ENCODE data around the gene PBX1. TPM values are rescaled to one million over a fixed set of nuclear protein-coding genes. Genes with fewer than 3 reads are reported as not detected.

PBX1 gene
- total RNA-seq, 4 donors from 2014 or later, result 33.3 to 61.8 (median 56.2) TPM

- ATAC-seq (ENCODE audit: low FRiP score) (no peak), DNase-seq (ENCODE audit: low spot score) (no peak)
- TF ChIP-seq CTCF (IDR thresholded peaks at IDR 0.05), result no peak
Measured at GRCh38 chr1:164692420-164692819, 133.4 kb downstream of the PBX1 start.

- no peak for TF ChIP-seq CTCF (IDR thresholded peaks at IDR 0.05)
- ATAC-seq (ENCODE audit: low FRiP score) (no peak), DNase-seq (ENCODE audit: low spot score) (no peak)
Measured at GRCh38 chr1:164693564-164694359, 134.8 kb downstream of the PBX1 start.

GRCh38 chr1:164694505-164694904 lies 135.5 kb downstream of the PBX1 start:
- no peak for DNase-seq (ENCODE audit: low spot score)
- TF ChIP-seq CTCF (IDR thresholded peaks at IDR 0.05), result no peak
- no peak for ATAC-seq (ENCODE audit: low FRiP score)

DNA sequence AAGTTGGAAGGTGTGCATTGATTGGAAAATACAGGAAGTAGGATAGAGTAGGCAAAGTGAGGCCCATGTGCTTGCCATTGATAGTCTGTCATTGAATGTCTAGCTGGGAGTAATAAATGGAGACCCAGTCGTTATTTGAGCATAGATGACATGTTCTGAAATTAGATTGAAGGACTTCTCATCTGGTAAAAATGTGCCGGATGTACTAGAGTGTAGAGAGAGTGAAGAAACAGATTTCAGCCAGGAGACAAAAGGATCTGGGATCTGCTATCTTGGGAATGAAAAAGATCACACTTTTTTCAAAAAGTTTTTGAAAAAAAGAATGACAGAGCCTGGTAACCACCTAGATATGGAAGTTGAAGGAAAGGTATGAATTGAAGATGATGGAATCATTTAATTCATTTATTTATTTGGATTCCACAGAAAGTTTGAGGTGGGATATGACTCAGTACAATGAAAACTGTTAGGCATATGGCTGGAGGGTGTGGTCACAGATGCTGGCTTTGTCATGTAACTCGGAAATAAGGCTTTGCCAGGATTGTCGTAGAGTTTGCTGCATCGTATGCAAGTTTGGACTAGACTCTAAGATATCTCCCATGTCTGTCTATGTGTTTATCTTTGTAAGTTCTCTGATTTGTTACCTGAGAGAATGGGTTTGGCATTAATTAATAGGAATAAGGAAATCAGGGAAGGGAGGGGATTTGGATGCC lies 137.1 kb downstream of the PBX1 start:
- ATAC-seq (ENCODE audit: low FRiP score), result no peak
- no peak for TF ChIP-seq CTCF (IDR thresholded peaks at IDR 0.05)
- DNase-seq (ENCODE audit: low spot score), result no peak

DNA sequence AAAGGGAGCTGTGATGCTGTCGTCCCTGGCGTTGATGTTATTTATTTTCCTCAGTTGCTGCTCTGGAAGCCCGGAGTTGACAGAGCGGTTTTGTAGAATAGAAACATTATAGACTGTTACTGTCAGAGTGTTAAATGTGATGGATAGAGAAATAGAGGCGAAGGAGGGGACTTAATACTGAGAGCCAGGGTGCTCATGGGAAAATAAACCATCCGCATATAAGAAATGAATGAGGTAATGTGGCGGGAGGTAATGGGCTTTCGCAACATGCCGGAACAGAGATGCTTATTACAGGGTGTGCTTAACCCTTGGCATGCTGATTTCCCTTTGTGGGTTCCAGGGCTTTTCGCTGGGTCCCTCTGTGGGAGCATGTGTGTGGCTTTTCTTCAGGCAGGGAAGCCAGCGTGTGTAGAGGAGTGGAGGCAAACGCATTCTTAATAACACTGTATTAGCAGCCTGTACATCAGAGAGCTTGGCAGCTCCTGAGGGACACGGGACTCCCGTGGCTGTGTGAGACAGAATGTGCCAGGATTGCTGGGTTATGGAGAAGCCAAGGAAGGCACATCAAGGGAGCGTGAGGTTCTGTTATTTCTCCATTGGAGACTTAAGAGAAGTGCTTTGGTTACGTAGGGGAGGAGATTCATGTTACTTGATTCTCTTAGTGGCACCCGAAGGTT lies 141.0 kb downstream of the PBX1 start:
- ATAC-seq (ENCODE audit: low FRiP score), result no peak
- no peak for TF ChIP-seq CTCF (IDR thresholded peaks at IDR 0.05)
- DNase-seq (ENCODE audit: low spot score), result no peak

DNA sequence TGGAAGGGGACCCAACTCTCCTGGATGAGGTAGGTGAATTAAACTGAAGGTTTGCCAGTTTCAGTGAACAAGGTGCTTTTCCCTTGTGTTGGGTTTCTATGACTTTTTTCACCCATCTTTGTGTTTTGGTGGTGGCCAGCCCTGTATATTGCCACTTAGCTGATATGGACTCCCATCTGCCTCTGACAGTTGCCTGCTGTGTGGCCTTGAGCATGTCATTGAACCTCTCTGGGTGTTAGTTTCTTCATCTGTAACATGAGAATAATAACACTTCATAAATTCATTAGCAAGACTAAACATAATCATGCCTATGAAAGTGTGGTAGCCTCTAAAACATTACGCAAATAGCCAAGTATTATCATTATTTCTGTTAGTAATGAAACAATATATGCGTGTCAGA lies 141.7 kb downstream of the PBX1 start:
- TF ChIP-seq CTCF (IDR thresholded peaks at IDR 0.05), result no peak
- ATAC-seq (ENCODE audit: low FRiP score), result no peak
- no peak for DNase-seq (ENCODE audit: low spot score)

All from omental fat pad (tissue), 4 donors.